Testis (tissue), 3 donors: ENCODE data around the gene PTPRK. TPM values are rescaled to one million over a fixed set of nuclear protein-coding genes. Genes with fewer than 3 reads are reported as not detected.

Experiments used
- DNase-seq: peaks from one replicate; pipeline ENCODE4 v3.0.0-alpha.2; 2019
- H3K27ac ChIP-seq, 2 donors: fragments of 200-600 bp; sonication (generic); one replicate each; pipeline ENCODE4 v1.5.1; 2019
- H3K27me3 ChIP-seq: fragments of 200-600 bp; sonication (generic); one replicate; pipeline ENCODE4 v1.5.1; 2019
- H3K36me3 ChIP-seq: fragments of 200-600 bp; sonication (generic); one replicate; pipeline ENCODE4 v1.5.1; 2017; ENCODE audit warnings: low read depth; ENCODE audit errors: missing control alignments
- H3K4me1 ChIP-seq: fragments of 200-600 bp; sonication (generic); one replicate; pipeline ENCODE4 v1.5.1; 2019
- H3K4me3 ChIP-seq, 2 donors: fragments of 200-600 bp; sonication (generic); one replicate each; pipeline ENCODE4 v1.5.1; 2017 to 2019
- H3K9me3 ChIP-seq: fragments of 200-600 bp; sonication (generic); one replicate; pipeline ENCODE4 v1.5.1; 2017
- CTCF ChIP-seq, 3 experiments: fragments of 450-650 bp in 2 of 3; fragments of 200-600 bp in 1 of 3; sonication (generic) in 1 of 3; IDR thresholded peaks; one replicate each; pipeline ENCODE4 v1.5.1; 2016 to 2019; ENCODE audit warnings: antibody characterized with exemption in 3 of 3, mild to moderate bottlenecking in 2 of 3, moderate library complexity in 1 of 3
- POLR2A ChIP-seq: fragments of 450-650 bp; IDR thresholded peaks from one replicate; pipeline ENCODE4 v1.6.1; 2017; ENCODE audit warnings: antibody characterized with exemption, mild to moderate bottlenecking, moderate library complexity
- WGBS, 2 donors: methylation state at CpG; one replicate each; pipeline ENCODE4 v1.1.5; 2018; 5-methylcytosine and 5-hydroxymethylcytosine counted together
- intact Hi-C: fragments of 100-400 bp; cut with DNase I; formaldehyde crosslinking; loops from one replicate; pipeline ENCODE4 v1.15.1; 2023; ENCODE audit warnings: low total_unique reads
- polyA plus RNA-seq: library from polyadenylated mRNA; stranded (reverse); fragments of 350-450 nt; fragmentation: Illumina TruSeq; extraction: RNeasy Lipid Tissue Mini Kit (QIAGEN cat#74804); gene quantifications from one replicate; pipeline ENCODE4 v1.2.3, GENCODE V29; 2014; ENCODE audit warnings: low read depth, low replicate concordance; ENCODE audit not compliant: insufficient read depth
- total RNA-seq, 2 donors: library from RNA; depleted of rRNA; stranded (reverse); fragments of >200 nt; gene quantifications; one replicate each; pipeline ENCODE4 v1.2.3, GENCODE V29; 2016

Gene PTPRK
- total and polyA plus RNA-seq, 3 donors from 2014 or later, result 9.1 to 13.3 (median 12.5) TPM

DNA sequence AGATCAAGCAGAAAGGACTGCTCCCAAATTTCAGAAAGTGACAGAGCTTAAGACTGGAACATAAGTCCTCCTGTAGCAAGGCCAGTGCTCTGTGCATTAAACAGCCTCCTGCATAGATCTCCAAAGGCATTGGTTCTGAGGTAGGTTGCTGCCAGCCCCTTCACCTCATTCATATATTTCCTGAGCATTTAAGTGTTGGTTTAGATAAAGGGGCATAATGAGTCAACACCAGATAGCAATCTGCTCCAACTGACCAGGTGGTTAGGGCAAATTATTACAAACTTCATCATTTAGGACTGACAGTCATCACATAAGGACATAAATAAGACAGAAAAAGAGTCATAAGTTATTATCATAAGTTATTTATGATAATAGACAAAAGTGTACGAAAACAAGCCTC lies 10.7 kb downstream of the PTPRK start:
- no peak for DNase-seq
- H3K4me3 ChIP-seq, result no peak overlapping the region
- no peaks in the 10 kb centered on the region for H3K36me3 ChIP-seq
- H3K4me1 ChIP-seq, result no peaks in the 10 kb centered on the region
- H3K27me3 ChIP-seq, result no peaks in the 10 kb centered on the region
- intact Hi-C loops, result no loop called here
- H3K9me3 ChIP-seq, result no peaks in the 10 kb centered on the region
- WGBS, 2 donors, result 46 to 90% methylated on average over 1 of the region's 1 CpG
- no peak overlapping the region for H3K27ac ChIP-seq
- TF ChIP-seq POLR2A (no peak), CTCF (IDR thresholded peaks at IDR 0.05) (no peak)

- no peak for DNase-seq
- intact Hi-C loops, result no loop called here
- H3K9me3 ChIP-seq, result no peaks in the 10 kb centered on the region
- H3K4me1 ChIP-seq, result no peaks in the 10 kb centered on the region
- 93 to 94% methylated on average over 15 of the region's 15 CpGs for WGBS, 2 donors
- no peaks in the 10 kb centered on the region for H3K36me3 ChIP-seq
- H3K27me3 ChIP-seq, result no peaks in the 10 kb centered on the region
- H3K4me3 ChIP-seq, result no peak overlapping the region
- H3K27ac ChIP-seq, result no peak overlapping the region
- TF ChIP-seq POLR2A, result no peak
- no peak for TF ChIP-seq CTCF (IDR thresholded peaks at IDR 0.05)
These were observed 11.7 kb downstream of the PTPRK start for GRCh38 chr6:128508588-128509296.

- TF ChIP-seq POLR2A (no peak), CTCF (IDR thresholded peaks at IDR 0.05) (no peak)
- no peak for DNase-seq
- H3K9me3 ChIP-seq, result no peaks in the 10 kb centered on the region
- intact Hi-C loops, result no loop called here
- H3K36me3 ChIP-seq, result no peaks in the 10 kb centered on the region
- H3K4me3 ChIP-seq, result no peak overlapping the region
- H3K27ac ChIP-seq, result no peak overlapping the region
- no peaks in the 10 kb centered on the region for H3K4me1 ChIP-seq
- 94% methylated on average over 5 of the region's 5 CpGs for WGBS, 2 donors
- H3K27me3 ChIP-seq, result no peaks in the 10 kb centered on the region
These were observed 12.8 kb downstream of the PTPRK start for GRCh38 chr6:128507337-128508310.

- TF ChIP-seq POLR2A (no peak), CTCF (IDR thresholded peaks at IDR 0.05) (no peak)
- WGBS, 2 donors, result 47 to 65% methylated on average over 2 of the region's 2 CpGs
- Histone ChIP-seq H3K4me3 (no peak overlapping the region), H3K27me3 (no peaks in the 10 kb centered on the region), H3K4me1 (no peaks in the 10 kb centered on the region), H3K36me3 (no peaks in the 10 kb centered on the region), H3K9me3 (no peaks in the 10 kb centered on the region), H3K27ac (no peak overlapping the region)
- no peak for DNase-seq
- intact Hi-C loops, result no loop called here
These were observed 14.8 kb downstream of the PTPRK start for GRCh38 chr6:128505603-128506002.
